Urinary bladder (tissue), 4 donors: ENCODE measurements around the gene KRCC1. TPM values are rescaled to one million over a fixed set of nuclear protein-coding genes. Genes with fewer than 3 reads are reported as not detected.
"Not testable (repeated sequence)": the region's sequence is repeated elsewhere in the genome, so short reads cannot be mapped to it uniquely, and the experiment has no call there.

Experiments
- DNase-seq: peaks from one replicate; pipeline ENCODE4 v3.0.0-alpha.2; 2015; ENCODE audit errors: extremely low spot score
- H3K27ac ChIP-seq: one replicate; pipeline ENCODE4 v1.5.1; 2013; ENCODE audit warnings: low read depth, mild to moderate bottlenecking, moderate library complexity
- H3K36me3 ChIP-seq: one replicate; pipeline ENCODE4 v1.6.1; 2013; ENCODE audit warnings: mild to moderate bottlenecking, moderate library complexity; ENCODE audit not compliant: insufficient read depth
- H3K4me1 ChIP-seq: one replicate; pipeline ENCODE4 v1.6.1; 2013; ENCODE audit warnings: mild to moderate bottlenecking, moderate library complexity; ENCODE audit not compliant: insufficient read depth
- H3K4me3 ChIP-seq: one replicate; pipeline ENCODE4 v1.5.1; 2013; ENCODE audit warnings: low read depth, low read length
- WGBS: extraction: QIAGEN DNeasy Blood & Tissue Kit; methylation state at CpG from one replicate; pipeline ENCODE4 v1.1.7; 2013; 5-methylcytosine and 5-hydroxymethylcytosine counted together
- polyA plus RNA-seq: library from polyadenylated mRNA; stranded (reverse); fragments of 200-250 nt; gene quantifications from one replicate; pipeline ENCODE4 v1.2.3, GENCODE V29; 2013
- total RNA-seq: library from RNA; depleted of rRNA; stranded (reverse); fragments of >200 nt; gene quantifications from one replicate; pipeline ENCODE4 v1.2.3, GENCODE V29; 2014
- donor health status: healthy with polysubstance abuse.
- donor health status: healthy.

KRCC1 gene
- total and polyA plus RNA-seq, 2 donors = 28.0 to 35.3 TPM

GRCh38 chr2:88049622-88050021 is 6.0 kb downstream of the KRCC1 start:
- 92% methylated on average over 1 of the region's 1 CpG for WGBS
- DNase-seq = no peak
- H3K4me1 ChIP-seq = no peaks in the 10 kb centered on the region

GRCh38 chr2:88048541-88048940 is 7.0 kb downstream of the KRCC1 start:
- H3K4me1 ChIP-seq = no peaks in the 10 kb centered on the region
- no peak overlapping the region for H3K4me3 ChIP-seq
- H3K36me3 ChIP-seq = no peaks in the 10 kb centered on the region
- H3K27ac ChIP-seq = no peak overlapping the region
- 80% methylated on average over 3 of the region's 3 CpGs for WGBS
- DNase-seq = no peak

More at GRCh38 chr2:88049622-88050021, 6.0 kb downstream of the KRCC1 start:
- Histone ChIP-seq H3K36me3 (no peaks in the 10 kb centered on the region), H3K27ac (no peak overlapping the region), H3K4me3 (no peak overlapping the region)

GRCh38 chr2:88045561-88045960 is 10.0 kb downstream of the KRCC1 start:
- H3K36me3 ChIP-seq, H3K4me3 ChIP-seq, H3K4me1 ChIP-seq, DNase-seq, H3K27ac ChIP-seq: not testable (repeated sequence)
- 90% methylated on average over 6 of the region's 6 CpGs for WGBS

GRCh38 chr2:88042476-88042875 is 13.1 kb downstream of the KRCC1 start:
- no peak overlapping the region for H3K27ac ChIP-seq
- no peaks in the 10 kb centered on the region for H3K4me1 ChIP-seq
- 96% methylated on average over 5 of the region's 5 CpGs for WGBS
- H3K36me3 ChIP-seq = no peaks in the 10 kb centered on the region
- H3K4me3 ChIP-seq = no peak overlapping the region
- DNase-seq = no peak

- WGBS = 92% methylated on average over 4 of the region's 4 CpGs
- Histone ChIP-seq H3K4me1 (no peaks in the 10 kb centered on the region), H3K27ac (no peak overlapping the region), H3K4me3 (no peak overlapping the region), H3K36me3 (no peaks in the 10 kb centered on the region)
- DNase-seq = no peak
Observed at GRCh38 chr2:88038263-88039105, 17.1 kb downstream of the KRCC1 start.

- no peaks in the 10 kb centered on the region for H3K4me1 ChIP-seq
- no peak overlapping the region for H3K27ac ChIP-seq
- H3K4me3 ChIP-seq = no peak overlapping the region
Observed at GRCh38 chr2:88036606-88037005, 19.0 kb downstream of the KRCC1 start.

GRCh38 chr2:88036182-88036581 is 19.4 kb downstream of the KRCC1 start:
- Histone ChIP-seq H3K36me3 (no peaks in the 10 kb centered on the region), H3K4me3 (no peak overlapping the region), H3K27ac (no peak overlapping the region), H3K4me1 (no peaks in the 10 kb centered on the region)
- DNase-seq = no peak
- WGBS = 80% methylated on average over 2 of the region's 2 CpGs

More at GRCh38 chr2:88036606-88037005, 19.0 kb downstream of the KRCC1 start:
- H3K36me3 ChIP-seq = no peaks in the 10 kb centered on the region
- DNase-seq = no peak

GRCh38 chr2:88032070-88032702 is 23.4 kb downstream of the KRCC1 start:
- Histone ChIP-seq H3K4me3 (no peak overlapping the region), H3K4me1 (no peaks in the 10 kb centered on the region), H3K27ac (no peak overlapping the region), H3K36me3 (peaks cover 7% of the 10 kb centered on the region)
- WGBS = 97% methylated on average over 7 of the region's 7 CpGs
- DNase-seq = no peak

GRCh38 chr2:88028931-88029330 is 26.7 kb downstream of the KRCC1 start:
- WGBS = 97% methylated on average over 4 of the region's 4 CpGs
- peaks cover 7% of the 10 kb centered on the region for H3K36me3 ChIP-seq

GRCh38 chr2:88027697-88028389 is 27.7 kb downstream of the KRCC1 start:
- peaks cover 7% of the 10 kb centered on the region for H3K36me3 ChIP-seq
- WGBS = 86% methylated on average over 10 of the region's 10 CpGs

More at GRCh38 chr2:88028931-88029330, 26.7 kb downstream of the KRCC1 start:
- DNase-seq = no peak
- Histone ChIP-seq H3K27ac (no peak overlapping the region), H3K4me1 (no peaks in the 10 kb centered on the region), H3K4me3 (no peak overlapping the region)

GRCh38 chr2:88024509-88024908 is 31.1 kb downstream of the KRCC1 start:
- Histone ChIP-seq H3K36me3 (peaks cover 5% of the 10 kb centered on the region), H3K4me1 (no peaks in the 10 kb centered on the region), H3K4me3 (no peak overlapping the region), H3K27ac (no peak overlapping the region)
- DNase-seq = no peak
- WGBS = 63% methylated on average over 6 of the region's 6 CpGs

More at GRCh38 chr2:88027697-88028389, 27.7 kb downstream of the KRCC1 start:
- Histone ChIP-seq H3K4me1 (no peaks in the 10 kb centered on the region), H3K4me3 (no peak overlapping the region), H3K27ac (no peak overlapping the region)
- no peak for DNase-seq

GRCh38 chr2:88022669-88022921 is 33.0 kb downstream of the KRCC1 start:
- Histone ChIP-seq H3K27ac (no peak overlapping the region), H3K36me3 (no peaks in the 10 kb centered on the region), H3K4me1 (no peaks in the 10 kb centered on the region), H3K4me3 (no peak overlapping the region)
- DNase-seq = no peak
- 89% methylated on average over 5 of the region's 5 CpGs for WGBS

GRCh38 chr2:88019985-88020384 is 35.6 kb downstream of the KRCC1 start:
- Histone ChIP-seq H3K27ac (no peak overlapping the region), H3K36me3 (no peaks in the 10 kb centered on the region), H3K4me1 (no peaks in the 10 kb centered on the region), H3K4me3 (no peak overlapping the region)
- 83% methylated on average over 3 of the region's 3 CpGs for WGBS
- no peak for DNase-seq

GRCh38 chr2:88018909-88019308 is 36.7 kb downstream of the KRCC1 start:
- Histone ChIP-seq H3K27ac (no peak overlapping the region), H3K4me3 (no peak overlapping the region), H3K36me3 (no peaks in the 10 kb centered on the region), H3K4me1 (no peaks in the 10 kb centered on the region)
- WGBS = 88% methylated on average over 6 of the region's 6 CpGs
- no peak for DNase-seq
